ENCODE data around the gene ZFP57.

GRCh38 chr6:29674008-29674407, 6.9 kb downstream of the ZFP57 start:
- TF ChIP-seq CTCF (conservative IDR thresholded peaks at IDR 0.05; ENCODE audit: low read depth in 2 of 2) (no peak), EZH2 (IDR thresholded peaks at IDR 0.05; ENCODE audit: low read depth, unreplicated experiment) (no peak), ZNF331 (CRISPR knock-in tag; IDR thresholded peaks at IDR 0.05; ENCODE audit: low read depth) (no peak), POLR2AphosphoS5 (IDR thresholded peaks at IDR 0.05; ENCODE audit: low read depth) (no peak), REST (IDR thresholded peaks at IDR 0.05; ENCODE audit: unreplicated experiment) (no peak), CREB1 (CRISPR knock-in tag; IDR thresholded peaks at IDR 0.05; ENCODE audit: low read depth) (no peak), JUNB (IDR thresholded peaks at IDR 0.05; ENCODE audit: unreplicated experiment) (no peak), EZH2phosphoT487 (IDR thresholded peaks at IDR 0.05; ENCODE audit: unreplicated experiment) (no peak)

All from GM23338 (cell line).